ENCODE measurements around the gene GABRG3. TPM values are rescaled to one million over a fixed set of nuclear protein-coding genes. Genes with fewer than 3 reads are reported as not detected.

GABRG3 gene
- total and polyA plus RNA-seq, 2 donors (not counting 3 experiments of a cell fraction or from before 2014, with no cell fraction given), result not detected

DNA sequence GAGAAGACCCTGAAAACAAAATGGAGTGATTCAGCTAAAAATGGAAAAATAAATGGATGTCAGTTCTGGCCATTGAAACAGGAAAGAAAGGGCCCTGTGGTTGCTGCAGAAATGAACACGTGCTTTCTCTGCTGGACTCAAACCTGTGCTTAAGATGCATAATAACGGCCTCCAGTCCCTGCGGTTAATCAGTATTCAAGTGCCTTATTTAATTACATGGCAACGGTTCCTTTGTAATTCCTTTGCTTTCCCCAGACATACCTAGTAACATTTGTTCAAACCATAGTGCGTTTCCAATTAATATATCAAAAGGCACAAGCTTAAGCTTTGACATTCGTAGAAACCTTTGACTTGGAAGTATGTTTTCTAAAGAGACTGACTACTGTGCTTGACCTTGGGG lies 428.3 kb downstream of the GABRG3 start:
- no TSS peak for BruUV-seq (replicated peaks)
- Histone ChIP-seq H3K79me2 (ENCODE audit: control insufficient read depth, insufficient read depth, low read length) (no peaks in the 10 kb centered on the region), H3K9me3 (replicated peaks; ENCODE audit: control insufficient read depth, insufficient read depth, low read length) (peaks cover 1% of the 10 kb centered on the region), H3K27ac (ENCODE audit: insufficient read depth, low read depth, low read length) (no peak overlapping the region), H2AFZ (ENCODE audit: low read depth, low read length) (no peak overlapping the region), H3K4me3 (replicated peaks in 1 of 3; ENCODE audit: insufficient read depth in 1 of 3, low read depth in 1 of 3, low read length in 3 of 3) (no peak overlapping the region), H3K27me3 (ENCODE audit: control insufficient read depth in 2 of 2, insufficient read depth in 2 of 2, low read length in 2 of 2) (no peaks in the 10 kb centered on the region), H3K36me3 (ENCODE audit: control insufficient read depth in 2 of 2, extremely low read depth in 1 of 2, insufficient read depth in 2 of 2, low read length in 2 of 2) (no peaks in the 10 kb centered on the region), H4K20me1 (replicated peaks; ENCODE audit: control insufficient read depth, extremely low read depth, insufficient read depth, low read length) (no peaks in the 10 kb centered on the region), H3K4me2 (ENCODE audit: insufficient read depth, low read length) (no peak overlapping the region), H3K4me1 (ENCODE audit: control insufficient read depth, extremely low read depth, insufficient read depth, low read length) (no peaks in the 10 kb centered on the region), H3K9me1 (replicated peaks; ENCODE audit: control insufficient read depth, extremely low read depth, insufficient read depth, low read length) (no peaks in the 10 kb centered on the region), H3K9ac (replicated peaks; ENCODE audit: extremely low read depth, insufficient read depth, low read length) (no peak overlapping the region)
- dilution Hi-C loops (cut with MboI; ENCODE audit: extremely low pct_ligation_motif_present, low sequenced_read_pairs), result no loop called here
- DNase-seq (ENCODE audit: low read depth, low spot score) (no peak), FAIRE-seq (no peak)
- ChIA-PET POLR2A (no interaction called here), CTCF (no interaction called here)
- intact Hi-C loops (cut with micrococcal nuclease), result no loop called here
- TF ChIP-seq POLR2A (IDR thresholded peaks at IDR 0.05; ENCODE audit: low read depth, low read length) (no peak), MYC (IDR thresholded peaks at IDR 0.05; ENCODE audit: low read depth, low read length) (no peak), FOS (IDR thresholded peaks at IDR 0.05; ENCODE audit: borderline replicate concordance, insufficient read depth, low read length) (no peak), POLR2AphosphoS5 (IDR thresholded peaks at IDR 0.05; ENCODE audit: insufficient read depth, low read depth, low read length) (no peak), EZH2 (IDR thresholded peaks at IDR 0.05; ENCODE audit: borderline replicate concordance, low read depth, low read length, severe bottlenecking) (no peak), GATA2 (IDR thresholded peaks at IDR 0.05; ENCODE audit: insufficient read depth, insufficient read length, low read depth, low read length) (no peak), JUN (IDR thresholded peaks at IDR 0.05; ENCODE audit: borderline replicate concordance, insufficient read depth, insufficient read length, low read depth) (no peak)
- TF ChIP-seq, protein P1, sequence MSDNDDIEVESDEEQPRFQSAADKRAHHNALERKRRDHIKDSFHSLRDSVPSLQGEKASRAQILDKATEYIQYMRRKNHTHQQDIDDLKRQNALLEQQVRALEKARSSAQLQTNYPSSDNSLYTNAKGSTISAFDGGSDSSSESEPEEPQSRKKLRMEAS (IDR thresholded peaks at IDR 0.05; ENCODE audit: insufficient read depth, insufficient read length), result no peak
- TF ChIP-seq, protein P2, sequence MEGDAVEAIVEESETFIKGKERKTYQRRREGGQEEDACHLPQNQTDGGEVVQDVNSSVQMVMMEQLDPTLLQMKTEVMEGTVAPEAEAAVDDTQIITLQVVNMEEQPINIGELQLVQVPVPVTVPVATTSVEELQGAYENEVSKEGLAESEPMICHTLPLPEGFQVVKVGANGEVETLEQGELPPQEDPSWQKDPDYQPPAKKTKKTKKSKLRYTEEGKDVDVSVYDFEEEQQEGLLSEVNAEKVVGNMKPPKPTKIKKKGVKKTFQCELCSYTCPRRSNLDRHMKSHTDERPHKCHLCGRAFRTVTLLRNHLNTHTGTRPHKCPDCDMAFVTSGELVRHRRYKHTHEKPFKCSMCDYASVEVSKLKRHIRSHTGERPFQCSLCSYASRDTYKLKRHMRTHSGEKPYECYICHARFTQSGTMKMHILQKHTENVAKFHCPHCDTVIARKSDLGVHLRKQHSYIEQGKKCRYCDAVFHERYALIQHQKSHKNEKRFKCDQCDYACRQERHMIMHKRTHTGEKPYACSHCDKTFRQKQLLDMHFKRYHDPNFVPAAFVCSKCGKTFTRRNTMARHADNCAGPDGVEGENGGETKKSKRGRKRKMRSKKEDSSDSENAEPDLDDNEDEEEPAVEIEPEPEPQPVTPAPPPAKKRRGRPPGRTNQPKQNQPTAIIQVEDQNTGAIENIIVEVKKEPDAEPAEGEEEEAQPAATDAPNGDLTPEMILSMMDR (IDR thresholded peaks at IDR 0.05; ENCODE audit: extremely low read depth in 1 of 2, insufficient read depth in 1 of 2, low read depth in 1 of 2, low read length in 2 of 2), result no peak

Data from endothelial cell of umbilical vein (primary cell).